ENCODE measurements around the gene CEP250.

The CEP250 gene, protein sequence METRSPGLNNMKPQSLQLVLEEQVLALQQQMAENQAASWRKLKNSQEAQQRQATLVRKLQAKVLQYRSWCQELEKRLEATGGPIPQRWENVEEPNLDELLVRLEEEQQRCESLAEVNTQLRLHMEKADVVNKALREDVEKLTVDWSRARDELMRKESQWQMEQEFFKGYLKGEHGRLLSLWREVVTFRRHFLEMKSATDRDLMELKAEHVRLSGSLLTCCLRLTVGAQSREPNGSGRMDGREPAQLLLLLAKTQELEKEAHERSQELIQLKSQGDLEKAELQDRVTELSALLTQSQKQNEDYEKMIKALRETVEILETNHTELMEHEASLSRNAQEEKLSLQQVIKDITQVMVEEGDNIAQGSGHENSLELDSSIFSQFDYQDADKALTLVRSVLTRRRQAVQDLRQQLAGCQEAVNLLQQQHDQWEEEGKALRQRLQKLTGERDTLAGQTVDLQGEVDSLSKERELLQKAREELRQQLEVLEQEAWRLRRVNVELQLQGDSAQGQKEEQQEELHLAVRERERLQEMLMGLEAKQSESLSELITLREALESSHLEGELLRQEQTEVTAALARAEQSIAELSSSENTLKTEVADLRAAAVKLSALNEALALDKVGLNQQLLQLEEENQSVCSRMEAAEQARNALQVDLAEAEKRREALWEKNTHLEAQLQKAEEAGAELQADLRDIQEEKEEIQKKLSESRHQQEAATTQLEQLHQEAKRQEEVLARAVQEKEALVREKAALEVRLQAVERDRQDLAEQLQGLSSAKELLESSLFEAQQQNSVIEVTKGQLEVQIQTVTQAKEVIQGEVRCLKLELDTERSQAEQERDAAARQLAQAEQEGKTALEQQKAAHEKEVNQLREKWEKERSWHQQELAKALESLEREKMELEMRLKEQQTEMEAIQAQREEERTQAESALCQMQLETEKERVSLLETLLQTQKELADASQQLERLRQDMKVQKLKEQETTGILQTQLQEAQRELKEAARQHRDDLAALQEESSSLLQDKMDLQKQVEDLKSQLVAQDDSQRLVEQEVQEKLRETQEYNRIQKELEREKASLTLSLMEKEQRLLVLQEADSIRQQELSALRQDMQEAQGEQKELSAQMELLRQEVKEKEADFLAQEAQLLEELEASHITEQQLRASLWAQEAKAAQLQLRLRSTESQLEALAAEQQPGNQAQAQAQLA (N-terminal part only)

DNA sequence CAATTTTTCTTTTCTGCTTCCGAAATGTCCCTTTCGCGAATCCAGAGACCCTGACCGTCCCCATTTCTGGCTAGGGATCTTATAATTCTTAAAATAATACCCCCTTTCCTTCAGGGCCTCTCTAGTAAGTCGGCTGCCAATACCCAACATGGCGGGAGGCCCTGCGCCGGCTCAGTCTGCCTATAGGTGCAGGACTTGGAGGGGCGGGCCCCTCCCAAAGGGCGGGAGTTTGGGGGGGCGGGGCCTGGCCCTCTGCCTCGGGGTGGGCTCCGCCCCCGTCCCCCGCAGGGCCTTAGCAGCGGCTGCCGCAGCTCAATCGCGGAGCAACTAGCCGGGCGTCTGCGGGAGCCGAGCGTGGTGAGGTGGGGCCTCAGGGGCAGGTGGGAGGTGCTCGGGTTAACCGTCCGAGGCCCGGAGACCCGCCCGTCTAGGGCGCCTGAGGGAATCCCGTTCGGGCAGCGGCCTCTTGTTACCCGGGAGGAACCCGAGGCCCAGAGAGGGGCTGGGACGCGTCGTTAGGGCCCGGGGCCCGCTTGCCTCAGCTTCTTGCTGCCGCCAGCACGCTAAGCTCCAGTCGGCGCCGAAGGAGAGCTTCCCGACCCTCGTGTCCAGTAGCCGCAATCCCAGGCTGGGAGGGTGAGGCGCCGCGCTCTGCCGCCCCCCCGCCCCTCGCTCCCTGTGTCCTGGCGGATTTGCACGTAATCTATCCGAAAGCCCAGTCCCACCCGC, at the start of gene CEP250:
Gene CEP250 (plus strand): TSS at position 718 of the 729 bp plus-strand sequence. CDS start 6,770 bp downstream, outside the sequence.
- Histone ChIP-seq H4K20me1 (ENCODE audit: insufficient read depth, low read length, poor library complexity, severe bottlenecking) (peaks cover 3% of the 10 kb centered on the region), H3K9ac (ENCODE audit: low read depth, low read length, poor library complexity, severe bottlenecking) (peak within 1 kb of the TSS; percentile 83), H3K27me3 (ENCODE audit: insufficient read depth, low read length, poor library complexity, severe bottlenecking) (no peaks in the 10 kb centered on the region), H3K79me2 (ENCODE audit: insufficient read depth, low read length) (peaks cover 31% of the 10 kb centered on the region), H3K9me3 (ENCODE audit: insufficient read depth, low read depth, low read length) (no peaks in the 10 kb centered on the region), H3K4me1 (ENCODE audit: insufficient read depth, low read length, poor library complexity, severe bottlenecking) (peaks cover 30% of the 10 kb centered on the region), H3K36me3 (ENCODE audit: insufficient read depth, low read length) (no peaks in the 10 kb centered on the region), H3K4me3 (ENCODE audit: low read length, poor library complexity, severe bottlenecking) (peak within 1 kb of the TSS; percentile 74), H3K4me2 (ENCODE audit: low read depth, low read length, poor library complexity, severe bottlenecking) (peak within 1 kb of the TSS; percentile 76), H3K9me2 (replicated peaks; ENCODE audit: low read depth, low read length) (no peaks in the 10 kb centered on the region), H3F3A (ENCODE audit: low read depth) (no peaks in the 10 kb centered on the region; the same call in 1 of the 2 replicates), H2AFZ (ENCODE audit: low read length) (peak within 1 kb of the TSS; percentile 96)
- TF ChIP-seq EZH2phosphoT487 (IDR thresholded peaks at IDR 0.05; ENCODE audit: borderline replicate concordance), result no peak
- TF ChIP-seq, protein P1, sequence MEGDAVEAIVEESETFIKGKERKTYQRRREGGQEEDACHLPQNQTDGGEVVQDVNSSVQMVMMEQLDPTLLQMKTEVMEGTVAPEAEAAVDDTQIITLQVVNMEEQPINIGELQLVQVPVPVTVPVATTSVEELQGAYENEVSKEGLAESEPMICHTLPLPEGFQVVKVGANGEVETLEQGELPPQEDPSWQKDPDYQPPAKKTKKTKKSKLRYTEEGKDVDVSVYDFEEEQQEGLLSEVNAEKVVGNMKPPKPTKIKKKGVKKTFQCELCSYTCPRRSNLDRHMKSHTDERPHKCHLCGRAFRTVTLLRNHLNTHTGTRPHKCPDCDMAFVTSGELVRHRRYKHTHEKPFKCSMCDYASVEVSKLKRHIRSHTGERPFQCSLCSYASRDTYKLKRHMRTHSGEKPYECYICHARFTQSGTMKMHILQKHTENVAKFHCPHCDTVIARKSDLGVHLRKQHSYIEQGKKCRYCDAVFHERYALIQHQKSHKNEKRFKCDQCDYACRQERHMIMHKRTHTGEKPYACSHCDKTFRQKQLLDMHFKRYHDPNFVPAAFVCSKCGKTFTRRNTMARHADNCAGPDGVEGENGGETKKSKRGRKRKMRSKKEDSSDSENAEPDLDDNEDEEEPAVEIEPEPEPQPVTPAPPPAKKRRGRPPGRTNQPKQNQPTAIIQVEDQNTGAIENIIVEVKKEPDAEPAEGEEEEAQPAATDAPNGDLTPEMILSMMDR (conservative IDR thresholded peaks at IDR 0.05; ENCODE audit: low read length), result no peak

DNA sequence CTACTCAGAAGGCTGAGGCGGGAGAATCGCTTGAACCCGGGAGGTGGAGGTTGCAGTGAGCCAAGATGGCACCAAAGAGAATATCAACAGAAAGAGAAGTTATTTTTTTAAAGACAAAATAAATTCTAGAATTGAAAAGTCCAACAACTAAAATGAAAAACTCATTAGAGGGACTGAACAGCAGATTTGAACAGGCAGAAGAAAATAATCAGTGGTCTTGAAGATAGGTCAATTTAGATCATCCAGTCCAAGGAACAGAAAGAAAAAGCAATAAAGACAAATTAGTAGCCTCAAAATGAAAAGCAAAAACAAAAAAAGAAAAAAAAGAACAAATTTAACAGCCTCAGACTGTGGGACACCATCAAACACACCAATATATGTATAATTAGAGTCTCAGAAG, 49.6 kb upstream of the CEP250 start:
- Histone ChIP-seq H3K4me1 (ENCODE audit: insufficient read depth, low read length, poor library complexity, severe bottlenecking) (peaks cover 2% of the 10 kb centered on the region), H3K27me3 (ENCODE audit: insufficient read depth, low read length, poor library complexity, severe bottlenecking) (no peaks in the 10 kb centered on the region), H3K9me2 (replicated peaks; ENCODE audit: low read depth, low read length) (no peaks in the 10 kb centered on the region), H3K4me2 (ENCODE audit: low read depth, low read length, poor library complexity, severe bottlenecking) (no peak overlapping the region), H3K9ac (ENCODE audit: low read depth, low read length, poor library complexity, severe bottlenecking) (no peak overlapping the region), H3F3A (ENCODE audit: low read depth) (no peaks in the 10 kb centered on the region; the same call in 1 of the 2 replicates), H3K36me3 (ENCODE audit: insufficient read depth, low read length) (no peaks in the 10 kb centered on the region), H3K4me3 (ENCODE audit: low read length, poor library complexity, severe bottlenecking) (no peak overlapping the region), H3K79me2 (ENCODE audit: insufficient read depth, low read length) (peaks cover 37% of the 10 kb centered on the region), H4K20me1 (ENCODE audit: insufficient read depth, low read length, poor library complexity, severe bottlenecking) (peaks cover 2% of the 10 kb centered on the region), H3K9me3 (ENCODE audit: insufficient read depth, low read depth, low read length) (no peaks in the 10 kb centered on the region), H2AFZ (ENCODE audit: low read length) (no peak overlapping the region)
- no peak for TF ChIP-seq EZH2phosphoT487 (IDR thresholded peaks at IDR 0.05; ENCODE audit: borderline replicate concordance)
- TF ChIP-seq, protein P1 (conservative IDR thresholded peaks at IDR 0.05; ENCODE audit: low read length), result no peak

DNA sequence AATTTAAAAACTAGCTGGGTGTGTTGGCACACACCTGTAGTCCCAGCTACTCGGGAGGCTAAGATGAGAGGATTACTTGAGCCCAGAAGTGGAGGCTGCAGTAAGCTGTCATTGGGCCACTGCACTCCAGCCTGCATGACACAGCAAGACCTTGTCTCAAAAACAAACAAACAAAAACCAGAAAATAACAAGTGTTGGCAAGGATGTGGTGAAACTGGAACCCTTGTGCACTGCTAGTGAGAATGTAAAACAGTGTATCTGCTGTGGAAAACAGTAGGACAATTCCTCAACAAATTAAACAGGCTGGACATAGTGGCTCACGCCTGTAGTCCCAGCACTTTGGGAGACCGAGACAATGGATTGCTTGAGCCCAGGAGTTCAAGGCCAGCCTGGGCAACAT, 47.1 kb upstream of the CEP250 start:
- H4K20me1 ChIP-seq (ENCODE audit: insufficient read depth, low read length, poor library complexity, severe bottlenecking), result peaks cover 7% of the 10 kb centered on the region
- H3K4me2 ChIP-seq (ENCODE audit: low read depth, low read length, poor library complexity, severe bottlenecking), result no peak overlapping the region
- TF ChIP-seq, protein P1 (conservative IDR thresholded peaks at IDR 0.05; ENCODE audit: low read length), result no peak
- no peak for TF ChIP-seq EZH2phosphoT487 (IDR thresholded peaks at IDR 0.05; ENCODE audit: borderline replicate concordance)
- H3K4me1 ChIP-seq (ENCODE audit: insufficient read depth, low read length, poor library complexity, severe bottlenecking), result peaks cover 11% of the 10 kb centered on the region
- H3K36me3 ChIP-seq (ENCODE audit: insufficient read depth, low read length), result no peaks in the 10 kb centered on the region
- H3K9me3 ChIP-seq (ENCODE audit: insufficient read depth, low read depth, low read length), result no peaks in the 10 kb centered on the region
- peaks cover 41% of the 10 kb centered on the region for H3K79me2 ChIP-seq (ENCODE audit: insufficient read depth, low read length)
- no peak overlapping the region for H2AFZ ChIP-seq (ENCODE audit: low read length)
- H3K9me2 ChIP-seq (replicated peaks; ENCODE audit: low read depth, low read length), result no peaks in the 10 kb centered on the region
- H3K27me3 ChIP-seq (ENCODE audit: insufficient read depth, low read length, poor library complexity, severe bottlenecking), result no peaks in the 10 kb centered on the region
- H3F3A ChIP-seq (ENCODE audit: low read depth), result no peaks in the 10 kb centered on the region; the same call in 1 of the 2 replicates
- H3K9ac ChIP-seq (ENCODE audit: low read depth, low read length, poor library complexity, severe bottlenecking), result no peak overlapping the region
- no peak overlapping the region for H3K4me3 ChIP-seq (ENCODE audit: low read length, poor library complexity, severe bottlenecking)

All from Loucy (cell line).